NB4 (cell line): ENCODE measurements around the gene PRMT6.
"Not testable (repeated sequence)": the region's sequence is repeated elsewhere in the genome, so short reads cannot be mapped to it uniquely, and the experiment has no call there.

Experiments used
- DNase-seq: peaks from one replicate; pipeline ENCODE4 v3.0.0; 2010; ENCODE audit warnings: low read depth
- H3K4me3 ChIP-seq: one replicate; pipeline ENCODE4 v1.5.1; 2011; ENCODE audit warnings: mild to moderate bottlenecking, low read depth, low read length, moderate library complexity
- MYC ChIP-seq: IDR thresholded peaks from 2 replicates; pipeline ENCODE4 v1.6.1; 2011; ENCODE audit warnings: low read depth, low read length
- POLR2A ChIP-seq: IDR thresholded peaks from 2 replicates; pipeline ENCODE4 v1.6.1; 2011; ENCODE audit warnings: mild to moderate bottlenecking; ENCODE audit not compliant: insufficient read length; ENCODE audit errors: extremely low read depth
- TF ChIP-seq, protein P1 (sequence below): IDR thresholded peaks from one replicate; pipeline ENCODE4 v1.5.1; 2012; ENCODE audit warnings: low read depth, low read length
- TF ChIP-seq, protein P2 (sequence below): IDR thresholded peaks from 2 replicates; pipeline ENCODE4 v1.6.1; 2011; ENCODE audit warnings: low read depth, low read length

PRMT6 gene

DNA sequence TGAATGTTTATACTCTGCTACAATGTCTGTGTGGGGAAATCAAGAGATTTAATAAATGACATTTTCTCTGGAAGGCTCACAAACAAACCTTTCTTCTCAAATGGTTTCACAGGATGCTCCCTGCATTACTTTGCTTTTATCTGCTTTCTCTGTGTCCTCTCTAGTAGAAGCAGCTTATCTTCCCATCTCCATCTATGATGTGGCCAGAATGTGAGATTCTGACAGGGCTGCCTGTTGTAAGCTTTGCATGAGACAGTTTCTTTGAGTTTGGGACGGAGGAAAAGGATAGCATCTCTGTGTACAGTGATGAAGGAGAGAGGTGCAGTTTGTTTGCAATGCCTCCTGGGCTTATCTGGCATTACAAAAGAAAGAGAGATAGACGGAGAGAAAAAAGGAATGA lies 24.6 kb downstream of the PRMT6 start:
- TF ChIP-seq, protein P1, sequence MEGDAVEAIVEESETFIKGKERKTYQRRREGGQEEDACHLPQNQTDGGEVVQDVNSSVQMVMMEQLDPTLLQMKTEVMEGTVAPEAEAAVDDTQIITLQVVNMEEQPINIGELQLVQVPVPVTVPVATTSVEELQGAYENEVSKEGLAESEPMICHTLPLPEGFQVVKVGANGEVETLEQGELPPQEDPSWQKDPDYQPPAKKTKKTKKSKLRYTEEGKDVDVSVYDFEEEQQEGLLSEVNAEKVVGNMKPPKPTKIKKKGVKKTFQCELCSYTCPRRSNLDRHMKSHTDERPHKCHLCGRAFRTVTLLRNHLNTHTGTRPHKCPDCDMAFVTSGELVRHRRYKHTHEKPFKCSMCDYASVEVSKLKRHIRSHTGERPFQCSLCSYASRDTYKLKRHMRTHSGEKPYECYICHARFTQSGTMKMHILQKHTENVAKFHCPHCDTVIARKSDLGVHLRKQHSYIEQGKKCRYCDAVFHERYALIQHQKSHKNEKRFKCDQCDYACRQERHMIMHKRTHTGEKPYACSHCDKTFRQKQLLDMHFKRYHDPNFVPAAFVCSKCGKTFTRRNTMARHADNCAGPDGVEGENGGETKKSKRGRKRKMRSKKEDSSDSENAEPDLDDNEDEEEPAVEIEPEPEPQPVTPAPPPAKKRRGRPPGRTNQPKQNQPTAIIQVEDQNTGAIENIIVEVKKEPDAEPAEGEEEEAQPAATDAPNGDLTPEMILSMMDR, result no peak
- TF ChIP-seq MYC (no peak), POLR2A (no peak)
- TF ChIP-seq, protein P2, sequence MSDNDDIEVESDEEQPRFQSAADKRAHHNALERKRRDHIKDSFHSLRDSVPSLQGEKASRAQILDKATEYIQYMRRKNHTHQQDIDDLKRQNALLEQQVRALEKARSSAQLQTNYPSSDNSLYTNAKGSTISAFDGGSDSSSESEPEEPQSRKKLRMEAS, result no peak
- DNase-seq, result no peak
- no peak overlapping the region for H3K4me3 ChIP-seq

DNA sequence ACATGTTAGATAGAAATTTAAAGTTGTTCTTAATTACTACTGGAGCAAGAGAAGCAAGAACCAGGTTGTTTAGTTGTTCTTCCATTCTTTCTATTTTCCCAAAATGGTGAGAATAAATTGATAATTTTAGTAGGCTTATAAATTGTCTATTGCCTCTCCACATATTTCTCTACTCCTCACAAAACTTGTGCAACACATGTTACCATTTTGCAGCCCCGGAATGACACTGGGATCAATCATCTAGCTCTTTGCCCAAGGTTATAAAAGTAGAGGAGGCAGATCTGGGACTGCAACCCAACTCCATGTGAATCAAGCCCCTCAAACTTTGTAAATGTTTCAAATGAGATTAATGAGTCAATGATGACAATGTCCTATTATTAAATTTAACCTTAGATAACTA lies 34.9 kb downstream of the PRMT6 start:
- no peak for TF ChIP-seq MYC
- TF ChIP-seq, protein P2, result no peak
- TF ChIP-seq POLR2A, result no peak
- TF ChIP-seq, protein P1, result no peak

DNA sequence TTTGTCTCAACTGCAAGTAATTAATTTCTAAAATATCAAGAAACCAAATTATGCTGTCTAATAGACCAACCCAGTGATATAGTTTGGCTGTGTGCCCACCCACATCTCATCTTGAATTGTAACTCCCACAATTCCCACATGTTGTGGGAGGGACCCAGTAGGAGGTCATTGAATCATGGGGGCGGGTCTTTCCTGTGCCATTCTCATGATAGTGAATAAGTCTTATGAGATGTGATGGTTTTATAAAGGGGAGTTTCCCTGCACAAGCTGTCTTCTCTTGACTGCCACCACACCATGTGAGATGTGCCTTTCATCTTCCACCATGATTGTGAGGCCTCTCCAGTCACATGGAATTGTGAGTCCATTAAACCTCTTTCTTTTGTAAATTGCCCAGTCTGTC lies 36.9 kb downstream of the PRMT6 start:
- DNase-seq, result not testable (repeated sequence)

More for the DNA sequence above, 34.9 kb downstream of the PRMT6 start:
- no peak for DNase-seq
- H3K4me3 ChIP-seq, result no peak overlapping the region

DNA sequence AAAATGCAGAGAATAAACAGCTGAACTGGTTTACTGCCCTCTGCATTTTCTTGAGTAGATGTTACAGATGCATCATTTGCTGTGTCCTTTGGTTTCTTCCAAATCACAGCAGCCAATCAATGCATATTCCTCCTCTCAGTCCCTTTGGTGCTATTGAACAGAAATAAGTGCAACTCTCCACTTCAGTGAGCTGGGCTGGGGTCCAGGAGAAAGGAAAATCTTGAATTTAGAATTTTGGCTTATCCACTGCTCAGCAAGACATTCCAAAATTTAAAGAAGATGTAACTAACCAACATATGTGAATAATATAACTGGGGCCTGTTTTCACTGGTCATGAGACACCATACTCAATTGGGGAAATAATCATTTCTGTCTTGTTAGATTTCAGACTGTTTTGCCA lies 39.2 kb downstream of the PRMT6 start:
- TF ChIP-seq POLR2A (no peak), MYC (no peak)
- TF ChIP-seq, protein P2, result no peak
- TF ChIP-seq, protein P1, result no peak
- no peak overlapping the region for H3K4me3 ChIP-seq
- DNase-seq, result no peak

More for the DNA sequence above, 36.9 kb downstream of the PRMT6 start:
- not testable (repeated sequence) for H3K4me3 ChIP-seq

DNA sequence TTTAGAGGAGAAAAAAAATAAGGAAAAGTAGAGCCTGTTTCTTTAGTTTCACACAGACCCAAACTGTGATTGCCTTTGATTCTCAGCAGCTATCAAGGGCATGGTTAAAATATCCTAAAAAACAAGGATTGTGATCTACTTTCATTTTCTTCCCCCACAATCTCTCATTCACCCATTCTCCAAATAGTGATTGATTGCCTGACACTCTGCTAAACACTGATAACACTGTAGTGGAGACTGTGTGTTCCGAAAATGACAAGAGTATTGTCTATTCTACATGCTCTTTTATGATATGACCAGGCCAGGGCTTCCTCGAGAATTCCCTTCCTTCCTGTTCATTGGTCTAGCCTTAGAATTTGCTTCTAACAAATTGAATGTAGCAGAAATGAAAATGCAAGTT lies 40.2 kb downstream of the PRMT6 start:
- no peak overlapping the region for H3K4me3 ChIP-seq
- TF ChIP-seq, protein P2, result no peak
- no peak for TF ChIP-seq POLR2A
- TF ChIP-seq, protein P1, result no peak
- TF ChIP-seq MYC, result no peak
- DNase-seq, result no peak

DNA sequence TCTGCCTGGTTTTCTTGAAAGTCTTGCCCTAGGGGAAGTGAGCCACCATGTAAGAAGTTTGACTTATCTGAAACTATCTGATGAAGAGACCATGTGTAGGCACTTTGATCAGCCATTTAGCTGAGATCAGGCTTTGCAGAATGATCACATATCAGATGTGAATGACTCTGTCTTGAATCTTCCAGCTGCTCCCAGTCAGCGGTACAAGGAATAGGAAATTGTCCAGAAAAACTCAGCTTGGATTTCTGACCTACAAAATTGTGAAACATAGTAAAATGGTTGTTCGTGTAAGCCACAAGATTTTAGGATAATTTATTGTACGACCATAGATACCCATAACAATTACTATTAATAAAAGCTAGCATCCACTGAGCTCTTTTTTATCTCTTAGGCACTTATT lies 42.5 kb downstream of the PRMT6 start:
- TF ChIP-seq, protein P2, result no peak
- TF ChIP-seq, protein P1, result no peak
- TF ChIP-seq POLR2A, result no peak
- no peak for TF ChIP-seq MYC
- H3K4me3 ChIP-seq, result no peak overlapping the region
- no peak for DNase-seq
